Kidney epithelial cell (primary cell): ENCODE data around the gene CFAP61. TPM values are rescaled to one million over a fixed set of nuclear protein-coding genes. Genes with fewer than 3 reads are reported as not detected.

Source experiments
- DNase-seq: peaks from one replicate; pipeline ENCODE4 v3.0.0-alpha.2; 2010; ENCODE audit warnings: low read depth
- H3K27me3 ChIP-seq: 2 replicates; pipeline ENCODE4 v1.6.0; 2011; ENCODE audit warnings: low read length; ENCODE audit not compliant: control insufficient read depth, insufficient read depth
- H3K36me3 ChIP-seq: 2 replicates; pipeline ENCODE4 v1.5.1; 2011; ENCODE audit warnings: low read length; ENCODE audit not compliant: control insufficient read depth, insufficient read depth
- H3K4me3 ChIP-seq: 2 replicates; pipeline ENCODE4 v1.5.1; 2011; ENCODE audit warnings: low read depth, mild to moderate bottlenecking, control low read depth, low read length
- total RNA-seq: library from RNA; depleted of rRNA; stranded (reverse); fragments of >200 nt; gene quantifications from 2 replicates; pipeline ENCODE4 v1.2.3, GENCODE V29; 2015
- TF ChIP-seq, protein P1 (sequence below): IDR thresholded peaks from 2 replicates; pipeline ENCODE4 v1.5.1; 2011; ENCODE audit warnings: mild to moderate bottlenecking, moderate library complexity, low read length, control low read depth, inconsistent platforms; ENCODE audit not compliant: insufficient read depth, poor library complexity, severe bottlenecking

CFAP61 gene
- total RNA-seq, 1 donor from 2014 or later, result not detected

DNA sequence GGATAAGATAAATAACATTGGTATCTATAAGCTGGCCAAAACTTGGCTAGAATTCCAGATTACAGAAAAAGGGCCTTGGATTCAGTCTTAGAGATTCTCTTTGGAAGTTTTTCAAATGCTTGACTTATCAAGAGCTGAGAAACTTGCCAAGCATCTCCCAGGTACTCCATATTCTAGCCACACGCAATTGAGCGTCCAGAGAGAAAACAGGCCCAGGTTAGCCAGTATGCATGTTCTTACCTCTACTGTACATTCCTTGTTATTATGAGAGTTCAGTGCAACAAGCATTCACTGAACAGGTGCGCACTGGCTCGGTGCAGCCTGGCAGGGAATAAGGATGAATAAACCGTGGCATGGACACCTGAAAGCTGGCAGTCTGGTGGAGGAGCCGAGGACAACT is 13.7 kb upstream of the CFAP61 start:
- Histone ChIP-seq H3K27me3 (no peaks in the 10 kb centered on the region), H3K4me3 (no peak overlapping the region), H3K36me3 (peaks cover 1% of the 10 kb centered on the region)
- no peak for DNase-seq
- TF ChIP-seq, protein P1, sequence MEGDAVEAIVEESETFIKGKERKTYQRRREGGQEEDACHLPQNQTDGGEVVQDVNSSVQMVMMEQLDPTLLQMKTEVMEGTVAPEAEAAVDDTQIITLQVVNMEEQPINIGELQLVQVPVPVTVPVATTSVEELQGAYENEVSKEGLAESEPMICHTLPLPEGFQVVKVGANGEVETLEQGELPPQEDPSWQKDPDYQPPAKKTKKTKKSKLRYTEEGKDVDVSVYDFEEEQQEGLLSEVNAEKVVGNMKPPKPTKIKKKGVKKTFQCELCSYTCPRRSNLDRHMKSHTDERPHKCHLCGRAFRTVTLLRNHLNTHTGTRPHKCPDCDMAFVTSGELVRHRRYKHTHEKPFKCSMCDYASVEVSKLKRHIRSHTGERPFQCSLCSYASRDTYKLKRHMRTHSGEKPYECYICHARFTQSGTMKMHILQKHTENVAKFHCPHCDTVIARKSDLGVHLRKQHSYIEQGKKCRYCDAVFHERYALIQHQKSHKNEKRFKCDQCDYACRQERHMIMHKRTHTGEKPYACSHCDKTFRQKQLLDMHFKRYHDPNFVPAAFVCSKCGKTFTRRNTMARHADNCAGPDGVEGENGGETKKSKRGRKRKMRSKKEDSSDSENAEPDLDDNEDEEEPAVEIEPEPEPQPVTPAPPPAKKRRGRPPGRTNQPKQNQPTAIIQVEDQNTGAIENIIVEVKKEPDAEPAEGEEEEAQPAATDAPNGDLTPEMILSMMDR, result no peak

DNA sequence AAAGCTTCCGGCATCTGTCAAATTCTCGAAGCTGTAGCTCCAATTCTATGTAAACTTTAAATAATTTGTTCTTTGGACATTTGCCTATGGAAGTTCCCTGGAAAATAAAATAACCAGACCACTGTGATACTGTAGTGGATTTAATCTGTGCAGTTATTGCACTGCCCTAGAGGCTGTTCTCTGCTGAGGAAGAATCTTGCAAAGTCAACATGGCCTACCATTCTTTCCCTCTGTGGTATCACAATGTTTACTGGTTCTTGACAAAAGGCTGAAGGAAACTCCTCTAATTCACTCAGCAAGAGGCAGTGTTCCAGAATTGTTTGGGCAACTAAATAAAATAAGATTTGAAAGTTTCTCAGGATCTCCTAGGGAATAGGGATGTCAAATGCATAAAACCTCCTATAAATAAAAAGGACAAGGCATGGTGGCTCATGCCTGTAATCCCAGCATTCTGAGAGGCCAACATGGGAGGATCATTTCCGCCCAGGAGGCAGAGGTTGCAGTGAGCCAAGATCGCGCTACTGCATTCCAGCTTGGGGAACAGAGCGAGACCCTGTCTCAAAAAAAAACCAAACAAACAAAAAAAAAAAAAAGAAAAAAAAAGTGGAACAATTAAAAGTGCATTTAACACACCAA is 12.5 kb upstream of the CFAP61 start:
- Histone ChIP-seq H3K4me3 (no peak overlapping the region), H3K36me3 (peaks cover 2% of the 10 kb centered on the region)

DNA sequence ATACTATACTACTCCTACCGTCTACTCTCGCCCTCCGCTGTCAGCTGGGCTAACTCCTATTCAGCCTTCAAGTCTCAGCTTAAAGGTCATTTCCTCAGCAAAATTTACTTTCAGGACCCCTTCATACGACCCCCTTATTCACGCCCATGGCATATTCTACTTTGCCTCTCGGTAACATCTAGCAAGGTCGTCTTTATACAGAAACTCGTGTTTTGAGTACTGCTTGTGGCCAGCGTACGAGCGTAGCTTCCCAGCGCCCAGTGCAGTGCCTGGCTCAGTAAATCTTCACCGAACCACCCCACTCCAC is 612 bp upstream of the CFAP61 start:
- Histone ChIP-seq H3K36me3 (peaks cover 1% of the 10 kb centered on the region), H3K4me3 (peak overlapping the region; percentile 81), H3K27me3 (no peaks in the 10 kb centered on the region)
- TF ChIP-seq, protein P1, result no peak
- no peak for DNase-seq

More for the DNA sequence above, 12.5 kb upstream of the CFAP61 start:
- H3K27me3 ChIP-seq, result no peaks in the 10 kb centered on the region
- DNase-seq, result no peak
- TF ChIP-seq, protein P1, result no peak

DNA sequence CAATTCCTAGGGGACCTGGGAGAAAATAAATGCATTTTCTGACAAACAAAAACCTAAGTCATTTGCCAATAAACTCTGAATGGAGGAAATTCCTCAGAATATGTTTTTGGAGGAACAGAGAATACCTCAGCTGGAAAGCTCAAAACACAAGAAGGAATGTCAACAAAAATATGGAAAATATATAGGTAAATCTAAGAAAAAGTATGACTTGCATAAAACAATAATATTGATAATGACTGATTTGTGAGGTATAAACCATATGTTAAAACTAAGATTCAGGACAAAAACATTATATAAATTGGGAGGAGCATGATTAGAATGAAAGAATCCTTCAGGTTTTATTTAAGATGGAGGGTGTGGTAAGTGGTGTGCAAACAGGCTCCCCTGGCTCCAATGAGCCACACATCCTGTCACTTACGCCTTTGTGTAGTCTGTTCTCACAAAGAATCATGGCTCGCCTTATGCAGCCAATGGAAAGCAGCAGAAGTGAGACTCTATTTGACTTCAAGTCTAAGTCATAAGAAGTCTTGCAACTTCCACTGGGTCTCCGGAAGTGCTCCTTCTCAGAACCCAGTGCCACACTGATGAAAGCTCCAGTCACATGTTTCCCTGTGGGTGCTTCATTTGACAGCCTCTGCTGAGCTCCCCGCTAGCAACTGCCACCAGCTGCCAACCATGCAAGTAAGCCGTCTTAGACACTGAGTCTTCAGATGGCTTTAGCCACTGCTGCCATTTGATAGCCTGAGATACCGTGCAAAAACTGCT is 8.1 kb downstream of the CFAP61 start:
- Histone ChIP-seq H3K27me3 (no peaks in the 10 kb centered on the region), H3K36me3 (no peaks in the 10 kb centered on the region), H3K4me3 (no peak overlapping the region)
- TF ChIP-seq, protein P1, result no peak
- DNase-seq, result no peak

DNA sequence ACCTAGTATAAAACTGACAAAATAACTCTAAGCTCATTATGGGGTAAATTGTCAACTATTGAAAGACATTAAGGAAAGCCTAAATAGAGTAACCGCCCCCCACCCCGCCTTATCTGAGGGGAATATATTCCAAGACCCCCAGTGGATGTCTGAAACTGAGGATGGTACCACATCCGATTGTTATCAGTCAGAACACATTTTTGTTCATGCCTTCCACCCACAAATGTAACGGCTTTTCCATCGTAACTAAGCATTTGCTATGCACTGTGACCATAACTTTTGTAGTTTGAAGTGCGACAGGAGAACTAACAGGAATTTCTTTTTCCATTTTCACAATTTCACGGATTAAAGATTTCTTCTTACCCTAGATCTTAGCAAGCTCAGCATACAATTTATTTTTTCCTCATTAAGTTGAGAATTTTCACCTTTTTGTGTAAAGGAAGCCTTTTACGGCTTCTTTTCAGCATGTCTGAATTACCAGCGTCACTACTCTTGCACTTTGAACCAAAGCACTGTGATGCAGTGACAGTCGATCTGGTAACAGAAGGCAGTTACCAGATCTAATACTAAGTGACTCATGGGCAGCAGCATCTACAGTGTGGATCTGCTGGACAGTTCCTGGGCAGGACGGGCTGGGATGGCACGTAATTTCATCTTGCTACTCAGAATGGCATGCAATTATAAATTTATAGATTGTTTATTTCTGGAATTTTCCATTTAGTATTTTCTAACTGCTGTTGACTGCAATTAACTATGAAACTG is 11.8 kb downstream of the CFAP61 start:
- TF ChIP-seq, protein P1, result no peak
- no peak overlapping the region for H3K4me3 ChIP-seq
- no peak for DNase-seq
- H3K36me3 ChIP-seq, result no peaks in the 10 kb centered on the region
- no peaks in the 10 kb centered on the region for H3K27me3 ChIP-seq
